HCT116 (cell line): ENCODE measurements around the gene RAI14. TPM values are rescaled to one million over a fixed set of nuclear protein-coding genes. Genes with fewer than 3 reads are reported as not detected.

Experiments
- ATAC-seq: fragments of 200-7000 bp; cut with Tn5 transposase; 2 replicates; pipeline ENCODE4 v1.9.1; 2020; ENCODE audit warnings: mild to moderate bottlenecking, moderate library complexity
- BruUV-seq: library from RNA; stranded (reverse); fragments of 400-500 nt; replicated peaks from 2 replicates; lab custom pipeline; 2021; lab: Mats Ljungman, UMichigan
- CTCF ChIA-PET: fragments of 300-600 bp; sonication (Branson Sonifier 250); formaldehyde crosslinking; loops from one replicate; lab custom pipeline; 2021; ENCODE audit warnings: antibody characterized with exemption; lab: Charles Lee
- POLR2A ChIA-PET: fragments of 300-600, 350-600 bp; sonication (Branson Sonifier 250); formaldehyde crosslinking; loops from one replicate; lab custom pipeline; 2021; ENCODE audit warnings: antibody characterized with exemption; lab: Charles Lee
- RAD21 ChIA-PET, 2 experiments: fragments of 300-600 bp; sonication (Branson Sonifier 250); formaldehyde crosslinking; loops; one replicate each; lab custom pipeline; 2023; ENCODE audit warnings: low total read pairs in 2 of 2; ENCODE audit not compliant: uncharacterized antibody in 2 of 2, unreplicated experiment in 2 of 2, low non-redundant PET in 1 of 2; lab: Charles Lee
- DNase-seq: peaks from one replicate; pipeline ENCODE4 v3.0.0-alpha.2; 2010; ENCODE audit warnings: low read depth, low spot score
- H2AFZ ChIP-seq: fragments of 200-600 bp; shearing (Covaris generic), sonication (generic); 2 replicates; pipeline ENCODE4 v1.6.1; 2017; ENCODE audit warnings: low read depth, mixed run types, mixed read lengths, antibody characterized with exemption, low read length; ENCODE audit not compliant: poor library complexity, severe bottlenecking
- H3K27ac ChIP-seq: 2 replicates; pipeline ENCODE4 v1.5.1; 2012; ENCODE audit warnings: low read depth, low read length
- H3K27me3 ChIP-seq: fragments of 200-600 bp; sonication (generic); 2 replicates; pipeline ENCODE4 v1.6.1; 2016; ENCODE audit warnings: mixed run types, low read length, mixed read lengths; ENCODE audit not compliant: insufficient read depth
- H3K36me3 ChIP-seq, 2 experiments: fragments of 200-500 bp in 1 of 2; fragments of 200-600 bp in 1 of 2; sonication (Bioruptor generic) in 1 of 2; sonication (generic) in 1 of 2; 2 replicates each; pipeline versions ENCODE4 v1.5.1 to v1.6.1; 2014 to 2016; ENCODE audit warnings: low read length in 2 of 2, inconsistent platforms in 1 of 2, mixed read lengths in 1 of 2, mixed run types in 1 of 2; ENCODE audit not compliant: insufficient read depth in 2 of 2, control insufficient read depth in 1 of 2
- H3K4me1 ChIP-seq, 2 experiments: fragments of 200-600 bp in 1 of 2; sonication (generic) in 1 of 2; 2 replicates each; pipeline versions ENCODE4 v1.5.1 to v1.6.1; 2012 to 2017; ENCODE audit warnings: low read length in 2 of 2, inconsistent platforms in 1 of 2, mild to moderate bottlenecking in 1 of 2, mixed read lengths in 1 of 2, mixed run types in 1 of 2, moderate library complexity in 1 of 2; ENCODE audit not compliant: insufficient read depth in 2 of 2, control insufficient read depth in 1 of 2
- H3K4me2 ChIP-seq: fragments of 200-600 bp; sonication (generic); 2 replicates; pipeline ENCODE4 v1.6.1; 2017; ENCODE audit warnings: mixed run types, low read length, mixed read lengths
- H3K4me3 ChIP-seq, 2 experiments: fragments of 200-600 bp in 1 of 2; sonication (generic) in 1 of 2; replicated peaks in 1 of 2; 2 replicates each; pipeline ENCODE4 v1.5.1; 2011 to 2016; ENCODE audit warnings: low read length in 2 of 2, control low read depth in 1 of 2, low read depth in 1 of 2, mild to moderate bottlenecking in 1 of 2, mixed read lengths in 1 of 2, mixed run types in 1 of 2
- H3K79me2 ChIP-seq: fragments of 200-600 bp; sonication (generic); 2 replicates; pipeline ENCODE4 v1.6.1; 2017; ENCODE audit warnings: mild to moderate bottlenecking, mixed run types, low read length, moderate library complexity, mixed read lengths; ENCODE audit not compliant: insufficient read depth
- H3K9ac ChIP-seq: fragments of 200-600 bp; sonication (generic); 2 replicates; pipeline ENCODE4 v1.6.1; 2016; ENCODE audit warnings: low read length, mixed read lengths
- H3K9me2 ChIP-seq: fragments of 200-600 bp; sonication (generic), shearing (Covaris generic); 2 replicates; pipeline ENCODE4 v1.6.1; 2017; ENCODE audit warnings: mixed run types, mild to moderate bottlenecking, moderate library complexity; ENCODE audit not compliant: insufficient read depth
- H3K9me3 ChIP-seq, 2 experiments: fragments of 200-500 bp in 1 of 2; fragments of 200-600 bp in 1 of 2; sonication (Bioruptor generic) in 1 of 2; sonication (generic) in 1 of 2; 2 replicates each; pipeline ENCODE4 v1.6.1; 2014 to 2017; ENCODE audit warnings: low read length in 2 of 2, mixed read lengths in 2 of 2, inconsistent platforms in 1 of 2, low read depth in 1 of 2, mild to moderate bottlenecking in 1 of 2, mixed run types in 1 of 2, moderate library complexity in 1 of 2; ENCODE audit not compliant: control insufficient read depth in 1 of 2, insufficient read depth in 1 of 2
- H4K20me1 ChIP-seq: fragments of 200-600 bp; sonication (generic), shearing (Covaris generic); 2 replicates; pipeline ENCODE4 v1.6.1; 2017; ENCODE audit warnings: mixed run types, mild to moderate bottlenecking, moderate library complexity; ENCODE audit not compliant: insufficient read depth
- CEBPB ChIP-seq: IDR thresholded peaks from 2 replicates; pipeline ENCODE4 v1.6.1; 2012; ENCODE audit warnings: low read depth
- CTCF ChIP-seq, 3 experiments: fragments of 200-600 bp in 1 of 3; sonication (generic) in 1 of 3; IDR thresholded peaks in 2 of 3; conservative IDR thresholded peaks in 1 of 3; 2 replicates each; pipeline ENCODE4 v1.5.1; 2012 to 2017; ENCODE audit warnings: low read depth in 2 of 3, low read length in 2 of 3, antibody characterized with exemption in 1 of 3, borderline replicate concordance in 1 of 3, control low read depth in 1 of 3, mild to moderate bottlenecking in 1 of 3, mixed read lengths in 1 of 3, mixed run types in 1 of 3, moderate library complexity in 1 of 3; ENCODE audit not compliant: insufficient read depth in 1 of 3
- EGR1 ChIP-seq: IDR thresholded peaks from 2 replicates; pipeline ENCODE4 v1.6.1; 2012; ENCODE audit warnings: low read depth
- EZH2phosphoT487 ChIP-seq: fragments of 200-600 bp; IDR thresholded peaks from 2 replicates; pipeline ENCODE4 v1.6.1; 2018; ENCODE audit warnings: antibody characterized with exemption, borderline replicate concordance
- MAX ChIP-seq: IDR thresholded peaks from 2 replicates; pipeline ENCODE4 v1.6.1; 2012
- POLR2A ChIP-seq: IDR thresholded peaks from 2 replicates; pipeline ENCODE4 v1.7.0; 2011; ENCODE audit warnings: borderline replicate concordance; ENCODE audit not compliant: insufficient read depth, insufficient read length; ENCODE audit errors: extremely low read depth
- REST ChIP-seq: IDR thresholded peaks from 2 replicates; pipeline ENCODE4 v1.6.1; 2012; ENCODE audit warnings: low read depth
- TCF7L2 ChIP-seq: IDR thresholded peaks from 2 replicates; pipeline ENCODE4 v1.7.0; 2011; ENCODE audit warnings: borderline replicate concordance, inconsistent platforms; ENCODE audit not compliant: insufficient read depth, insufficient read length; ENCODE audit errors: extremely low read depth
- ZFX ChIP-seq: fragments of 450-650 bp; IDR thresholded peaks from 2 replicates; pipeline ENCODE4 v1.6.1; 2017
- ZNF274 ChIP-seq: fragments of 200-500 bp; sonication (Bioruptor generic); IDR thresholded peaks from 2 replicates; pipeline ENCODE4 v1.6.1; 2014; ENCODE audit warnings: mild to moderate bottlenecking, low read depth, low read length, inconsistent platforms
- intact Hi-C: fragments of 100-400 bp; cut with micrococcal nuclease; formaldehyde crosslinking; loops from 2 replicates; pipeline ENCODE4 v1.10.0; 2022
- total RNA-seq: library from RNA; stranded (reverse); gene quantifications from one replicate; pipeline ENCODE4 v1.2.1, GENCODE V29; 2021; ENCODE audit not compliant: unreplicated experiment

Gene RAI14
- total RNA-seq, 1 experiment from 2014 or later = 47.9 TPM

- ATAC-seq = no peak
- Histone ChIP-seq H3K9ac (no peak overlapping the region), H3K36me3 (0 out of 4 replicates have a peak, but pooled peaks cover 0 to 2% of the 10 kb centered on the region in 2 experiments), H3K79me2 (0 out of 2 replicates have a peak, but pooled peaks cover 3% of the 10 kb centered on the region), H2AFZ (no peak overlapping the region), H3K4me3 (no peak overlapping the region), H3K4me1 (peaks cover 0 to 7% of the 10 kb centered on the region in 2 experiments; a peak in 1 of 4 replicates), H3K4me2 (no peak overlapping the region), H3K9me2 (no peaks in the 10 kb centered on the region), H3K27me3 (no peaks in the 10 kb centered on the region), H3K27ac (no peak overlapping the region), H4K20me1 (no peaks in the 10 kb centered on the region)
- no peak for DNase-seq
- no TSS peak for BruUV-seq
- ChIA-PET CTCF (no interaction called here), RAD21 (no interaction called here)
- TF ChIP-seq ZNF274 = no peak
- TF ChIP-seq POLR2A = no peak
- TF ChIP-seq REST = no peak
- TF ChIP-seq CTCF (IDR thresholded peaks at IDR 0.05 in 2 of 3, conservative IDR thresholded peaks at IDR 0.05 in 1 of 3; ENCODE audit: borderline replicate concordance in 1 of 3, insufficient read depth in 1 of 3, low read depth in 2 of 3, low read length in 2 of 3) = no peak
- TF ChIP-seq ZFX = no peak
- TF ChIP-seq EGR1 = no peak
- TF ChIP-seq CEBPB = no peak
- no peak for TF ChIP-seq TCF7L2
- no peak for TF ChIP-seq MAX
- TF ChIP-seq EZH2phosphoT487 = no peak
- TF ChIP-seq, all 23 proteins: peak for 0
- H3K9me3 ChIP-seq = no peaks in the 10 kb centered on the region
- intact Hi-C loops = no loop called here
- POLR2A ChIA-PET = no interaction called here
Measured at GRCh38 chr5:34707451-34708107, 51.5 kb downstream of the RAI14 start.
